Measurements from ENCODE around the gene USP37.

The USP37 gene

GRCh38 chr2:218402911-218403411 lies 165.2 kb downstream of the USP37 start:
- DNase-seq (ENCODE audit: low read depth in 2 of 2), result no peak

DNA sequence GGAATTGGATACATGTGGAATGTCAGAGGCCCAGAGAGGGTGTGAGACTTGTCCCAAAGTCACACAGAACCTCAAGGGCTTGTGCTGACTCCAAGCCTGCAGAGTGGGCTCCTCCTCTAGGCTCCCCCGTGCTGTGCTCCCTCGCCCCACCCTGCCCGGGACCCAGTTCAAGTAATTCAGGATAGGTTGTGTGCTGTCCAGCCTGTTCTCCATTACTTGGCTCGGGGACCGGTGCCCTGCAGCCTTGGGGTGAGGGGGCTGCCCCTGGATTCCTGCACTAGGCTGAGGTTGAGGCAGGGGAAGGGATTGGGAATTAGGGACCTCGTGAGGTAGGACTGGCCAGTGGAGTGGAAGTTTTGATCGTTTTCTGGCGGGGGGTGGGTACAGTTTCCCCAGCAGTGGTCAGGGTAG lies 165.7 kb downstream of the USP37 start:
- DNase-seq (ENCODE audit: low read depth in 2 of 2), result no peak

DNA sequence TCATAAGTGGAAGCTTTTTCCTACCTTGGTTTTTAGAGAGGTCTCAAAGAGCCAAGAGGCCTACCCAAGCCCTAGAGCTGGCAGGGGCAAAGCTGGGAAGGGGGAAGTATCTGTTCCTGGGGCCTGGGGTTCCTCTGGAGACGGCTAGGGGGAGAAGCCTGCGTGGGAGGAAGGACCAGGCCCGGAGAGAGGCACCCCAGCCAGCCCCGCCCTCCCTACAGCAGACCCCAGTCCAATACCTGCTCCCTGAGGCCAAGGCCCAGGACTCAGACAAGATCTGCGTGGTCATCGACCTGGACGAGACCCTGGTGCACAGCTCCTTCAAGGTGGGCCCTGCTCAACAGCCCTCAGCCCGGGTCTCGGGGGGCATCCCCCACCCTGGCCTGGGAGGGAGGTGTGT lies 166.3 kb downstream of the USP37 start:
- DNase-seq (ENCODE audit: low read depth in 2 of 2), result no peak

DNA sequence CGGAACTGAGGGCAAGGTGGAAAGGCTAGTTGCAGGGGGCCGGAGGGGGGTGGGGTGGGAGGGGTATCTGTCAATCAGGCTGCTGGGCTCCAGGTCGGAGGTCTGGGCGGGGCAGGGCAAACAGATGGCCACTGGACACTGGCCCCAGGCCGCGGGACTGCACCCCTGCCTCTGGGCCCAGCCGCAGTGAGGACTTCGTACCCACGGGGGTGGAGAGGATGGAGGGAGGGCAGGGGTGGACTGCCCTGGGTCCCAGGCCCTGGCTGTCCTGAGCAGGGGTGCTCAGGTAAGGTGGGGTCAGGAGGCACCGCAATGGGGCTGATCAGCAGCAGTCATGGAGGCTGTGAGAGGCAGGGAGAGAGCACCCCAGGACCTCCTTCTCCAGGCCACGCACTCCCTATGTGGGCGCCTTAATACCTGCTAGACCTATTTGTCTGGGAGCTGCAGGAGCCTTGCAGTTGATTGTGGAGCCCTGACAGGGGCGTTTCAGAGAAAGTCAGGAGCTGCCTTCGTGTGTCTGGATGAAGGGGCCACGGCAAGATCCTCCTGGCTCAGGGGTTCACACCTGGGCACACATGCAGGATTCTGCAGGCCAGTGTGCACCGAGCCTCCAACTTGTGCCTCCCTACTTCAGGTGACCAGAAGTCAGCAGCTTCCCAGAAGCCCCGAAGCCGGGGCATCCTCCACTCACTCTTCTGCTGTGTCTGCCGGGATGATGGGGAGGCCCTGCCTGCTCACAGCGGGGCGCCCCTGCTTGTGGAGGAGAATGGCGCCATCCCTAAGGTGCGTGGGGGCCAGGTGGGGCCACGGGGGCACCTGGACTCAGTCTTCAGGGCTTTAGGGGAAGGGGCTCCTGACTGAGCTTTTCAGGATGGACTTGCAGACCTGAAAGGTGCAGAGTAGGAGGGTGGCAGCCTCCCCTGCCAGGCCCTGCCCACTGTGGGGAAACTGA lies 166.9 kb downstream of the USP37 start:
- no peak for DNase-seq (ENCODE audit: low read depth in 2 of 2)

Measured in stimulated activated CD4-positive, alpha-beta T cell treated with anti-CD3 and anti-CD28 coated beads, Interleukin-4, amount 100 ng/mL, for 48 hours (primary cell).